Stimulated activated CD4-positive, alpha-beta T cell treated with anti-CD3 and anti-CD28 coated beads, Interleukin-2, amount 100 ng/mL, for 4 hours (primary cell): ENCODE measurements around the gene MYPN.
"Not testable (repeated sequence)": the region's sequence is repeated elsewhere in the genome, so short reads cannot be mapped to it uniquely, and the experiment has no call there.

Experiments
- DNase-seq: peaks from one replicate; pipeline ENCODE4 v3.0.0-alpha.2; 2020; ENCODE audit warnings: low read depth

MYPN gene

DNA sequence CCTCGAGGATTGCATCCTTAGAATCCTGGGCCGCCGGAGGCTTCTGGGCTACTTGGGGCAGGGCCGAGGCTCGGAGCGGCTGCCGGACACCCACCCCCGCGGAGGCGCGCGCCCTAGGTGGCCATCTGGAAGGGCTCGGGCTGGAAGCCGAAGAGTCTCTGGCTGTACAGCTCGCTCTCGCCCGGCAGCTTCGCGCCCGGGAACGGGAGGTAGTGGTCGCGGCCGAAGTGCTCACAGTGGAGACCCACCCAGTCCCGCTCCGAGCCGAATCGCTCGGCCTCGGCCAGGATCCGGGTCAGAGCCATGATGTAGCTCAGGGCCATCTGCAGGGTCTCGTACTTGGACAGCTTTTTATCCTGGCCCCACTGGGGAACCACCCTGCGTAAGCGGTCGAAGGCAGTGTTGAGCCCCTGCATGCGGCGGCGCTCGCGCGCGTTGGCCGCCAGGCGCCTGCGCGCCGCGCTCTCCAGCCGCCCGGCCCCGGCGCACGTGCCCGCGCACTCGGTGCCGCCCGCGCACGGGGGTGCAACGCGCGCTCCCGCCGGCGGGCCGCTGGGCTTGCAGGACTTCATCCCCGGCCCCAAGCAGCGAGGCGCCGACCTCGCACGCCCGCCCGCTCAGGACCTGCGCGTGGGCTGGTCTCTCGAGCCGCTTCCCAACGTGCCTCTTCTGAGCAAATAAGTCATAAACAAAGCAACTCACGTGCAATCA lies 122.0 kb downstream of the MYPN start:
- DNase-seq = peak; percentile 1

DNA sequence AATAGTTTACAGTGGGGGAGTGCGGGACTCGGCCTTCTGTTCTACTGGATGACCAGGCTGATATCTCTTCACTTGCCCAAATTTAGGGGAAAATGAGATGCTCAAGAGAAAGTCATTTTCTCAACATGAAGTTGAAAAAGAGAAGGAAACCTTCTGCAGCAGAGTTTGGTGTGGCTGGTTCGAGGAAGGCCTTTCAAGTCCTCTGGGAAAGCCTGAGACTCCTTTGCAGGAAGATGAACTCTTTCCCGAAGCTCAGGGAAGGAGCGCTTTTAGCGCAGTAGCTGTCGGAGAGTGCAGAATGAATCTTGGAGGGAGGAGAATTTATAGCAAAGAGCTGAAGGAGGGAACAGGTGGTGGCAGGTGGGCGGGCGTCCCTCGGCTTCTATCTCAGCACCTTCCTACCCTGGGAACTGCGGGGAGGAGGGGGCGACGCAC lies 122.5 kb downstream of the MYPN start, which contains the start of gene ATOH7:
ATOH7 (minus strand) TSS at position 297 of the 435 bp plus-strand sequence. CDS start 436 bp downstream, outside the sequence.
- DNase-seq = no peak

GRCh38 chr10:68233046-68233445 lies 123.8 kb downstream of the MYPN start:
- no peak for DNase-seq

- no peak for DNase-seq
Observed at GRCh38 chr10:68235111-68235510, 125.8 kb downstream of the MYPN start.

GRCh38 chr10:68235581-68235980 lies 126.3 kb downstream of the MYPN start:
- no peak for DNase-seq

DNA sequence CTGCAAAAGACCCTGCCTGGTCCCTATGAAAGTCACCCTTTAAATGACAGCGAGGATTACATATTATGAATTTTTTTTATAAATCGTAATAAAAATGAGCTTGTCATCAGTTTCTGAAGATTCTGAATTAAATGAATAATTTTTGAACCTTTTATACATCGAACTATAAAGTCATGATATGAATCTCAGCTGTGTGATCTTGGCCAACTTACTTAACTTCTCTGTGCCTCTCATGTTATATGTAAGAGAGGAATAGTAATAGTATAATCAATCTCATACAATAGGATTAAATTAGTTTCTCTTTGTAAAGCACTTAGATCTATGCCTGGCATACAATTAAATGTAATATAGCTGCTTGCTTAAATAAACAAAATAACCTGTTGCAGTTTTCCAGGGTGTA lies 127.9 kb downstream of the MYPN start:
- no peak for DNase-seq

GRCh38 chr10:68238371-68238770 lies 129.1 kb downstream of the MYPN start:
- DNase-seq = no peak

DNA sequence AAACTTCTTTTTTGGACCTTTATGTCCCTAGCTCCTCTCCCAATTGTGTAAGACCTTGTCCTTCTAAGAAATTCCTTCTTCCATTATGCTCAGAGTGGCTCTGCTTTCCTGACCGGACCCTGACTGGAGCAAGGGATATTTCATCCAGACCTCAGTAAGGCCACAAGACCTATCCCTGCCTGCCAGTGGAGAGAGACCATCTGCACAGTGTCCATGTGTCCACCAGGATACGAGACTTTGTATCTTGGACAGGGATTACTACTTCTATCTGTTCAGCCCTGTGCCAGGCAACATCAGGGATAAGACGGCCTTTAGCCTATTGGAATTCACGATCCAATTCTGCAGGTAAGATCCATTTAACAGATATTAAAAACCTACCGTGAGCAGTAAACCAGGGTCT lies 129.8 kb downstream of the MYPN start:
- DNase-seq = no peak

- DNase-seq = no peak
Observed at GRCh38 chr10:68239596-68240150, 130.4 kb downstream of the MYPN start.

DNA sequence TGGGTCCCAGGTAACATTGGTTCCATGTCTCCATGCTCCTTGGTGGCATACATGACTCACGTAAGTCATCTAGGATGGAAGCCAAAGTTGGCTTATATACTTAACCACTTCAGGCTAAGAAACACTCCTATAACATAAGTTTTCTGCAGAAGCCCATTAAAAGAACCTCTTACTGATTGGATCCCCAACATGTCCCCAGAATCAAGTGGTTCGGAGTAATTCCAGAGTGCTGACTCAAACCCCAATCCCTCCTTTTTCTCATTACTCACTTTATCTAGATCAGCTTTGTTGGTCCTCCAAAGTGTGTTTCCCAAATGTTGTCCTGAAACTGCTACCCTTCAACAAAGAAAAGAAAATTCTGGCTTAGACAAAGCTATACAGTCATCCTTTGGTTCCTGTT lies 132.8 kb downstream of the MYPN start:
- DNase-seq = no peak

DNA sequence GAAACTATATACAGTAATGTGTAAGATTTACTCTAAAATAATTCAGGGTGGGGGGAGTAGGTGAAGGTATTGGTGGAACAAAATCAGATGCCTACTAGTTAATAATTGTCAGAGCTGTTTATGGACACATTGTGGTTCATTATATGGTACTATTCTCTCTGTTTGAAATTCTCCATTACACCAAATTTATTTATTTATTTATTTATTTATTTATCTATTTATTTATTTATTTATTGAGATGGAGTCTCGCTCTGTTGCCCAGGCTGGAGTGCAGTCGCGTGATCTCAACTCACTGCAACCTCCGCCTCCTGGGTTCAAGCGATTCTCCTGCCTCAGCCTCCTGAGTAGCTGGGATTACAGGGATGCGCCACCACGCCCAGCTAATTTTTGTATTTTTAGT lies 137.1 kb downstream of the MYPN start:
- not testable (repeated sequence) for DNase-seq

DNA sequence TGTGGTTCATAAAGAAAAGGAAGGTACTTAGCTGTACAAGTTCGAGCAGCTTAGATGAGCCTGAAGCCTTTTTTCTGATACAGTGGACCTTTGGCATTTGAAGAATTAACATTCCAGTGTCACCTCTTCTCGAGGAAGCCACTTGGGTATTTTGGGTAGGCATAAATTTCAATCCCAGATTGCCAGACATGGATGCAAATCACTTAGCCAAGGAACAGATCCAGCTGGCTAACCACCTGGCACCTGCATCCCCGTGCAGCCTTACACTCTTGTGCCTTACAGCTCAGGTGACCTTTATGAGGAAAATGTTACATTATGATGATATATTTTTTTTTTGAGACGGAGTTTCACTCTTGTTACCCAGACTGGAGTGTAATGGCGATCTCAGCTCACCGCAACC lies 138.6 kb downstream of the MYPN start:
- DNase-seq = no peak

- no peak for DNase-seq
Observed at GRCh38 chr10:68249297-68249696, 140.0 kb downstream of the MYPN start.

DNA sequence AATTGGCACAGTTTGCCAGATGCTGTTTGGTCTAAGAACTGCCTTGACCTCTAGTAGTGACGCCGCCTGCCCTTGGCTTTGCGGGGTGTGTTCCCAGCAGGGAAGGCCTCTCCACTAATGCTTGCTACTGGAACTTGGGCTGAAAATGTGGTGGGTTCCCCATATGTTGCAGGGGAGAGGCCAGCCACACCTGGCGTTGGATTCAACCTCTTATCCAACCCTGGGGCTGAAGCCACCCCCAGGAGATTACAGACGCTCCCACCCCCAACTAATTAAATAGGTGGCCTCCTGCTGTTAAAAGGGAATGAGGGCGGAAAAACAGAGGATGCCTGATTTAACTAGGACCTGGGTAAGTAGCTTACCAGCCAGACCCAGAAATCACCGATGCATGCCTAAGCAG lies 141.9 kb downstream of the MYPN start:
- DNase-seq = no peak

DNA sequence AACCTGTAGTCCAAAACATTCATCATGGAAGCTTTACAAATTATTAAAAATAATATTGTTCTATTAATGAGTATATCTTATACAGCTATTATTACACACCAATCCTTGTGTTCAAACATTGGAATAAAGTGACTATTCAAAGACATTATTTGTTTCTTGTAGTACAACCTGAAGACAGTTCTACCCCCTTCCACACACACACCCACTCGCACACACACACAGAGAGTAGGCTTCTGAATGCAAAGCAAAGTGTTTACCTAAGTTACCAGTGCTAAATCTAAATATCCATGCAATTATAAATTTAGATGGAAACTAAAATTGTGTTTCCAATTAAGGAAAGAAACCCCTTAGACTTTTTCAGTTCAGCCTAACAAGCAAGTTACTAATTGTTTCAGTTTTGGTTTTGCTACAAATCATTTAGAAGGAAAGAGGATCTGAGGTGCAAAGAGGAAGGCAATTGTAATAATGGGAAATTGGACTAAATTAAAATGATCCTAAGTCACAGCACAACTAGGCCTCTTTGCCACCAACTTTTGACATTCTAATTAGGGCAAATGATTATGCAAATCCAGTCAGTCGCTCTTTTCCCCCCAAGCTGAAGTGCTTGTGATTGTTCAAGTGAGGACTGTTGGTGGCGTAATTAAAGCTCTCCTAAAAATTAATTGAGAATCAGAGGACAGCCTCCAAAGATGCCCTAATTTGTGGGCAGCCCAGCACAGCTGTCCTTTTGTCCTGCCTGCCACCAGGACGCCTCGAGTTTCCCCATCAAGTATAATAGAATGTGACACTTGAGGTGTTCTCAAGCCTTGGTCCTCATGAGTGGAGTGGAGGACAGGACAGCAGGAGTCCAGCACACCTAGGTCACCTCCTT lies 142.6 kb downstream of the MYPN start:
- no peak for DNase-seq

- no peak for DNase-seq
Observed at GRCh38 chr10:68253346-68253745, 144.1 kb downstream of the MYPN start.

DNA sequence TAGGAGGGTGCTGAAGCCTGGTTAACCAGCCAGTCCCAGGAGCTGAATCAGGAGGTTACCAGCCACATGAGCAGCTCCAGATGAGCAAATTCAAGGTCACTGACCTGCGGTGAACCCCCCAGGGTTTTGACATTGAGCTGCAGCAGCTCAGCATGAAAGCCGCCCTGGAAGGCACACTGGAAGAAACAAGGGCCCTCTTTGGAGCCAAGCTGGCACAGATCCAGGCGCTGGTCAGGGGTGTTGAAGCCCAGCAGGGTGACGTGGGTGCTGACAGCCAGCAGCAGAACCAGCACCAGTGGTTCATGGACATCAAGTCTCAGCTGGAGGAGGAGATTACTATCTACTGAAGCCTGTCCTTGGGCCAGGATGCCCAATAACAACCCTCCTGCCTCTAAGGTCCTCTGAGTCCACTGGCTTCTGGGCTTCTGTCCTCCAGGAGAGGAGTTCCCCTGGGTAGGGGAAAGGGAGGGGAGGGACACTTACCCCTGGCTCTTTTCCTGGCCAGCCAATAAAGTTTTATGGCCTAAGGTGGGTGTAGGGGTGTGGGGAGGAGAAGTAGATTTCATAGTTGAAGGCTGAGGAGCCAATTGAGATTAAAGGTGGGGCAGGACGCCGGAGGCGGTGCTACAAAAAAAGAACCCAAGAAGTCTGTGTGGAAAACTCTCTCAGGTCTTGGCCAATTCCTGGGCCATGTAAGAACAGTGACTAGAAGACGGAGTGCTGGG lies 152.0 kb downstream of the MYPN start:
- no peak for DNase-seq
